ENCODE measurements around the gene EIF4H.

EIF4H gene

GRCh38 chr7:74231232-74231590 is 57.1 kb downstream of the EIF4H start:
- Histone ChIP-seq H4K20me1 (ENCODE audit: insufficient read depth, low read length) (no peaks in the 10 kb centered on the region), H2AFZ (ENCODE audit: low read length) (no peak overlapping the region), H3K9me3 (ENCODE audit: low read length) (no peaks in the 10 kb centered on the region), H3K79me2 (ENCODE audit: insufficient read depth, low read length) (no peaks in the 10 kb centered on the region), H3K4me1 (ENCODE audit: insufficient read depth, low read length, severe bottlenecking) (peaks cover 14% of the 10 kb centered on the region), H3K27ac (ENCODE audit: low read depth, low read length, poor library complexity, severe bottlenecking) (peak overlapping the region; percentile 67), H3K27me3 (ENCODE audit: insufficient read depth, low read length) (no peaks in the 10 kb centered on the region), H3F3A (ENCODE audit: insufficient read depth, low read length) (peaks cover 3% of the 10 kb centered on the region; the same call in 1 of the 2 replicates), H3K4me3 (ENCODE audit: low read depth, low read length, poor library complexity, severe bottlenecking) (no peak overlapping the region), H3K9ac (ENCODE audit: low read length) (no peak overlapping the region), H3K36me3 (ENCODE audit: insufficient read depth, low read length) (peaks cover 84% of the 10 kb centered on the region), H3K4me2 (ENCODE audit: low read length) (no peak overlapping the region), H3K9me2 (ENCODE audit: low read depth, low read length) (no peaks in the 10 kb centered on the region)
- TF ChIP-seq CTCF (IDR thresholded peaks at IDR 0.05; ENCODE audit: low read length) (no peak), EZH2 (IDR thresholded peaks at IDR 0.05; ENCODE audit: borderline replicate concordance, low read length) (no peak)

GRCh38 chr7:74233655-74234285 is 59.6 kb downstream of the EIF4H start:
- Histone ChIP-seq H2AFZ (ENCODE audit: low read length) (no peak overlapping the region), H3K27ac (ENCODE audit: low read depth, low read length, poor library complexity, severe bottlenecking) (no peak overlapping the region), H3F3A (ENCODE audit: insufficient read depth, low read length) (peaks cover 3% of the 10 kb centered on the region; the same call in 1 of the 2 replicates), H3K27me3 (ENCODE audit: insufficient read depth, low read length) (no peaks in the 10 kb centered on the region), H4K20me1 (ENCODE audit: insufficient read depth, low read length) (no peaks in the 10 kb centered on the region), H3K4me2 (ENCODE audit: low read length) (no peak overlapping the region), H3K9me3 (ENCODE audit: low read length) (no peaks in the 10 kb centered on the region), H3K79me2 (ENCODE audit: insufficient read depth, low read length) (no peaks in the 10 kb centered on the region), H3K4me3 (ENCODE audit: low read depth, low read length, poor library complexity, severe bottlenecking) (no peak overlapping the region), H3K9me2 (ENCODE audit: low read depth, low read length) (no peaks in the 10 kb centered on the region), H3K36me3 (ENCODE audit: insufficient read depth, low read length) (peaks cover 97% of the 10 kb centered on the region), H3K9ac (ENCODE audit: low read length) (no peak overlapping the region), H3K4me1 (ENCODE audit: insufficient read depth, low read length, severe bottlenecking) (peaks cover 14% of the 10 kb centered on the region)
- TF ChIP-seq CTCF (IDR thresholded peaks at IDR 0.05; ENCODE audit: low read length) = no peak
- no peak for TF ChIP-seq EZH2 (IDR thresholded peaks at IDR 0.05; ENCODE audit: borderline replicate concordance, low read length)

GRCh38 chr7:74235518-74236268 is 61.5 kb downstream of the EIF4H start:
- Histone ChIP-seq H3K4me1 (ENCODE audit: insufficient read depth, low read length, severe bottlenecking) (peaks cover 8% of the 10 kb centered on the region), H3K79me2 (ENCODE audit: insufficient read depth, low read length) (no peaks in the 10 kb centered on the region)

More at GRCh38 chr7:74235518-74236268, 61.5 kb downstream of the EIF4H start:
- H3K9me2 ChIP-seq (ENCODE audit: low read depth, low read length) = no peaks in the 10 kb centered on the region
- H3K27me3 ChIP-seq (ENCODE audit: insufficient read depth, low read length) = no peaks in the 10 kb centered on the region
- no peaks in the 10 kb centered on the region for H4K20me1 ChIP-seq (ENCODE audit: insufficient read depth, low read length)
- TF ChIP-seq EZH2 (IDR thresholded peaks at IDR 0.05; ENCODE audit: borderline replicate concordance, low read length) (no peak), CTCF (IDR thresholded peaks at IDR 0.05; ENCODE audit: low read length) (no peak)
- H3K9me3 ChIP-seq (ENCODE audit: low read length) = no peaks in the 10 kb centered on the region
- peaks cover 97% of the 10 kb centered on the region for H3K36me3 ChIP-seq (ENCODE audit: insufficient read depth, low read length)
- H3F3A ChIP-seq (ENCODE audit: insufficient read depth, low read length) = peaks cover 3% of the 10 kb centered on the region; the same call in 1 of the 2 replicates
- no peak overlapping the region for H3K27ac ChIP-seq (ENCODE audit: low read depth, low read length, poor library complexity, severe bottlenecking)
- no peak overlapping the region for H3K9ac ChIP-seq (ENCODE audit: low read length)
- H3K4me3 ChIP-seq (ENCODE audit: low read depth, low read length, poor library complexity, severe bottlenecking) = no peak overlapping the region
- no peak overlapping the region for H3K4me2 ChIP-seq (ENCODE audit: low read length)
- no peak overlapping the region for H2AFZ ChIP-seq (ENCODE audit: low read length)

Measured in OCI-LY1 (cell line).